A673 (cell line): ENCODE results near the gene SDSL. TPM values are rescaled to one million over a fixed set of nuclear protein-coding genes. Genes with fewer than 3 reads are reported as not detected.

Source experiments
- BruUV-seq: library from RNA; stranded (reverse); fragments of 400-500 nt; replicated peaks from 2 replicates; lab custom pipeline; 2021; lab: Mats Ljungman, UMichigan
- CTCF ChIA-PET: fragments of 300-600 bp; sonication (Branson Sonifier 250); formaldehyde crosslinking; loops from one replicate; lab custom pipeline; 2022; ENCODE audit warnings: antibody characterized with exemption; lab: Charles Lee
- POLR2A ChIA-PET: fragments of 300-600 bp; sonication (Branson Sonifier 250); formaldehyde crosslinking; loops from one replicate; lab custom pipeline; 2022; ENCODE audit warnings: antibody characterized with exemption; ENCODE audit not compliant: low non-redundant PET; lab: Charles Lee
- DNase-seq: peaks from one replicate; pipeline ENCODE4 v3.0.0-alpha.2; 2015; ENCODE audit warnings: low spot score
- H3K27ac ChIP-seq: fragments of 200-600 bp; sonication (generic); 2 replicates; pipeline ENCODE4 v1.5.1; 2016; ENCODE audit warnings: mixed run types, low read depth, mild to moderate bottlenecking, mixed read lengths, antibody characterized with exemption, low read length; ENCODE audit not compliant: poor library complexity, severe bottlenecking
- H3K27me3 ChIP-seq: fragments of 200-600 bp; sonication (generic); replicated peaks from 2 replicates; pipeline ENCODE4 v1.6.1; 2017; ENCODE audit warnings: mixed run types, low read depth, mild to moderate bottlenecking, mixed read lengths, antibody characterized with exemption, low read length; ENCODE audit not compliant: insufficient read depth, poor library complexity
- H3K36me3 ChIP-seq: fragments of 200-600 bp; sonication (generic); 2 replicates; pipeline ENCODE4 v1.6.1; 2016; ENCODE audit warnings: mixed run types, mild to moderate bottlenecking, mixed read lengths, antibody characterized with exemption, low read length; ENCODE audit not compliant: insufficient read depth, poor library complexity, severe bottlenecking
- H3K4me1 ChIP-seq: fragments of 200-600 bp; sonication (generic); 2 replicates; pipeline ENCODE4 v1.6.1; 2017; ENCODE audit warnings: mixed run types, mild to moderate bottlenecking, mixed read lengths, antibody characterized with exemption, low read length; ENCODE audit not compliant: insufficient read depth, poor library complexity, severe bottlenecking
- H3K4me3 ChIP-seq: fragments of 200-600 bp; sonication (generic); 2 replicates; pipeline ENCODE4 v1.5.1; 2016; ENCODE audit warnings: low read depth, mixed run types, mild to moderate bottlenecking, mixed read lengths, low read length; ENCODE audit not compliant: poor library complexity, severe bottlenecking
- H3K9me3 ChIP-seq: fragments of 200-600 bp; sonication (generic); 2 replicates; pipeline ENCODE4 v1.6.1; 2016; ENCODE audit warnings: mixed run types, low read depth, mild to moderate bottlenecking, mixed read lengths, antibody characterized with exemption, low read length; ENCODE audit not compliant: poor library complexity, severe bottlenecking
- CTCF ChIP-seq: fragments of 300-800, 200-600 bp; sonication (generic); conservative IDR thresholded peaks from 2 replicates; pipeline ENCODE4 v1.5.1; 2017; ENCODE audit warnings: low read depth, mild to moderate bottlenecking, antibody characterized with exemption, low read length, moderate library complexity, mixed read lengths
- EZH2 ChIP-seq: fragments of 200-600 bp; sonication (generic); IDR thresholded peaks from 2 replicates; pipeline ENCODE4 v1.6.1; 2017; ENCODE audit warnings: borderline replicate concordance, low read depth, mild to moderate bottlenecking, mixed read lengths, antibody characterized with exemption, low read length; ENCODE audit not compliant: poor library complexity, severe bottlenecking
- intact Hi-C: fragments of 100-400 bp; cut with micrococcal nuclease; formaldehyde crosslinking; loops from one replicate; pipeline ENCODE4 v1.10.0; 2022; ENCODE audit not compliant: unreplicated experiment
- total RNA-seq: library from RNA; stranded (reverse); gene quantifications from 2 replicates; pipeline ENCODE4 v1.2.3, GENCODE V29; 2021

The SDSL gene
- total RNA-seq, 1 experiment from 2014 or later: 0.37 TPM

DNA sequence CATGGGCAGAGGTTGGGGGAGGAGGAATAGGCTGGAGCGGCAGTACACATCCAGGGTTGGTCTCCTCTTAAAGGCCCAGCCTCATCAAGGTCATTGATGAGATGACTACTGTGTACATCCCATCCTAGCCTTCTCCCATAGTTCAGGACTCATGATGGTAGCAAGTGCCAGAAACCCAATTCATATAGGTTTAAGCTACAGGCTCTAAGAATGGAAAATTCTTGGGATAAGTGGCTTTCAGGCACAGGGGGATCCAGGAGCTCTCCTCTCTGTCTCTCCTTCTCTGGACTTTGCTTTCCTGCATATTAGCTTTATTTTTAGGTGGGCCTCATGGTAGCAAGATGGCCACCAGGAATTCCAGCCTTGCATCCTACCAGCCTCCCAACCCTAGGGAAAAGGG lies 6.3 kb downstream of the SDSL start:
- intact Hi-C loops: loop anchor here (10.0 kb wide), 1 partner anchor 374 kb away; the partner anchor contains the start of gene DTX1
- no peak for DNase-seq
- no peak overlapping the region for H3K4me3 ChIP-seq
- no peak for TF ChIP-seq CTCF
- no peak for TF ChIP-seq EZH2
- H3K9me3 ChIP-seq: no peaks in the 10 kb centered on the region
- ChIA-PET CTCF (interaction anchor here (0.5 to 0.7 kb wide), 2 partner anchors 416 to 433 kb away, joined by 4 to 6 read pairs; no protein-coding TSS in a partner anchor), POLR2A (no interaction called here)
- BruUV-seq: no TSS peak
- H3K27ac ChIP-seq: no peak overlapping the region
- no peaks in the 10 kb centered on the region for H3K4me1 ChIP-seq
- H3K36me3 ChIP-seq: no peaks in the 10 kb centered on the region
- peaks cover 4% of the 10 kb centered on the region for H3K27me3 ChIP-seq

DNA sequence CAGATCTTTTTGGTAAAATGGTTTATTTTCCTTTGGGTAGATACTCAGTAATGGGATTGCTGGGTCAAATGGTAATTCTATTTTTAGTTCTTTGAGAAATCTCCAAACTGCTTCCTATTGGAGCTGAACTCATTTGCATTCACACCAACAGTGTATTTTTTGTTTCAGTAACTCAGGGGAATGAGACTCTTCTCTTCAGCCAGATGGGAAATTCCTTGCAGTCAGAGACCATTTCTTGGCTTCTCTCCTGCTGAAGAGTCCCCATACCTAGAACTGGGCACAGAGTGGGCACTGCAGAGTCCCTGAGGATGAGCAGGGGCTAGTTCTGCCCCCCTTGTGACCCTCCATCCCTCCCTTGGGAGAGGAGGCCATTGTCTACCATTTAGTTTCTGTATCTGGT lies 10.8 kb downstream of the SDSL start:
- Histone ChIP-seq H3K36me3 (no peaks in the 10 kb centered on the region), H3K4me1 (no peaks in the 10 kb centered on the region), H3K27ac (no peak overlapping the region), H3K4me3 (no peak overlapping the region), H3K27me3 (peaks cover 4% of the 10 kb centered on the region), H3K9me3 (no peaks in the 10 kb centered on the region)
- no TSS peak for BruUV-seq
- POLR2A ChIA-PET: no interaction called here
- TF ChIP-seq CTCF (no peak), EZH2 (no peak)
- intact Hi-C loops: no loop called here
- CTCF ChIA-PET: no interaction called here
- DNase-seq: no peak

GRCh38 chr12:113435367-113435766 lies 13.2 kb downstream of the SDSL start:
- Histone ChIP-seq H3K27ac (no peak overlapping the region), H3K4me3 (no peak overlapping the region), H3K9me3 (no peaks in the 10 kb centered on the region), H3K4me1 (no peaks in the 10 kb centered on the region), H3K27me3 (no peaks in the 10 kb centered on the region), H3K36me3 (no peaks in the 10 kb centered on the region)
- DNase-seq: no peak
- BruUV-seq: no TSS peak
- intact Hi-C loops: no loop called here
- ChIA-PET POLR2A (no interaction called here), CTCF (no interaction called here)
- TF ChIP-seq CTCF: no peak
- TF ChIP-seq EZH2: no peak
